ENCODE data around the gene CIPC. TPM values are rescaled to one million over a fixed set of nuclear protein-coding genes. Genes with fewer than 3 reads are reported as not detected.

Gene CIPC
- total and polyA plus RNA-seq, 9 of the 15 experiments (the other 6 are each of a cell fraction or from before 2014, with no cell fraction given) = 5.0 to 16.9 (median 10.7) TPM

- TF ChIP-seq MBD1 (CRISPR knock-in tag; IDR thresholded peaks at IDR 0.05) (no peak), SREBF2 (CRISPR knock-in tag; IDR thresholded peaks at IDR 0.05) (no peak), ZNF263 (CRISPR knock-in tag; IDR thresholded peaks at IDR 0.05; ENCODE audit: borderline replicate concordance) (peak; percentile 94), ZMIZ1 (IDR thresholded peaks at IDR 0.05; ENCODE audit: low read depth in 2 of 2, low read length in 2 of 2) (no peak), GTF2E2 (tag; IDR thresholded peaks at IDR 0.05) (0 out of 2 replicates have a peak, but pooled peaks have one; percentile 40), HCFC1 (IDR thresholded peaks at IDR 0.05; ENCODE audit: low read depth, low read length) (peak; percentile 76), HMG20B (CRISPR knock-in tag; IDR thresholded peaks at IDR 0.05) (no peak), CEBPZ (IDR thresholded peaks at IDR 0.05; ENCODE audit: borderline replicate concordance, low read depth, low read length) (no peak), MEIS2 (IDR thresholded peaks at IDR 0.05; ENCODE audit: partially characterized antibody) (peak; percentile 83), HNRNPL (IDR thresholded peaks at IDR 0.05; ENCODE audit: low read depth, low read length) (peak; percentile 36; the same call in 1 of the 2 replicates), ZBTB2 (IDR thresholded peaks at IDR 0.05) (peak; percentile 96), ASH1L (IDR thresholded peaks at IDR 0.05; ENCODE audit: borderline replicate concordance, low read depth, partially characterized antibody) (no peak), TCF15 (CRISPR knock-in tag; IDR thresholded peaks at IDR 0.05) (no peak), ZNF165 (CRISPR knock-in tag; IDR thresholded peaks at IDR 0.05; ENCODE audit: borderline replicate concordance) (no peak), PYGO2 (tag; IDR thresholded peaks at IDR 0.05) (no peak), SMAD1 (IDR thresholded peaks at IDR 0.05; ENCODE audit: low read depth, low read length, partially characterized antibody) (no peak)
Measured at GRCh38 chr14:77097700-77098528, at the start of gene CIPC (continued).
